HG03159 (cell line): ENCODE data around the gene TRERF1.
"Not testable (repeated sequence)": the region's sequence is repeated elsewhere in the genome, so short reads cannot be mapped to it uniquely, and the experiment has no call there.

ENCODE experiments used
- ATAC-seq: cut with Tn5 transposase; IDR thresholded peaks from one replicate; pipeline ENCODE4 v1.9.1; 2021; ENCODE audit warnings: mild to moderate bottlenecking, moderate library complexity; ENCODE audit not compliant: unreplicated experiment

The TRERF1 gene

DNA sequence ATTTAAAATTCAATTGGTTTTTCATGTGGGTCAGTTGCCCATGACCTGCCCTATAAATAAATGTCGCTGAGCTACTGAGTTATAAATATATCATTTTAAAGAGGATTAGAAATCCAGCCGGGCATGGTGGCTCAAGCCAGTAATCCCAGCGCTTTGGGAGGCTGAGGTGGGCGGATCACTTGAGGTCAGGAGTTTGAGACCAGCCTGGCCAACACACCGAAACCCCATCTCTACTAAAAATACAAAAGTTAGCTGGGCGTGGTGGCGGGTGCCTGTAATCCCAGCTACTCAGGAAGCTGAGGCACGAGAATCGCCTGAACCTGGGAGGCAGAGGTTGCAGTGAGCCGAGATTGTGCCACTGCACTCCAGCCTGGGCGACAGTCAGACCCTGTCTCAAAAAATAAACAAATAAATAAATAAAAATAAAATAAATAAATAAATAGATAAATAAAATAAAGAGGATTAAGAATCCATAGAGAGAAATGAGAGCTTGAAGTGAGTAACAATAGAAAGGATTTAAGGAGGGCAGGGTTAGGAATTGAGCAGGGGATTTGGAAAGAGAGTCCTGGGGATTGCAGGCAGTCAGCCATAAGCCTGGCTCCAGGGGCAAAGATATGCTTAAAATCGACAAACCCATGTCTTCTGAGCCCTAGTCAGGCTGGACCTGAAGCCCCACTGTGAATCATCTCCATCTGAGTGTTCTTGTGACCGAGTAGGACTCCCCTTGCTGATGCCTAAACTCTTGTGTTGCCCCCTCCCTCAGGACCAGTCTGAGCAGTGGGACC, 249.4 kb downstream of the TRERF1 start:
- not testable (repeated sequence) for ATAC-seq

GRCh38 chr6:42201382-42201781, 250.3 kb downstream of the TRERF1 start:
- no peak for ATAC-seq

DNA sequence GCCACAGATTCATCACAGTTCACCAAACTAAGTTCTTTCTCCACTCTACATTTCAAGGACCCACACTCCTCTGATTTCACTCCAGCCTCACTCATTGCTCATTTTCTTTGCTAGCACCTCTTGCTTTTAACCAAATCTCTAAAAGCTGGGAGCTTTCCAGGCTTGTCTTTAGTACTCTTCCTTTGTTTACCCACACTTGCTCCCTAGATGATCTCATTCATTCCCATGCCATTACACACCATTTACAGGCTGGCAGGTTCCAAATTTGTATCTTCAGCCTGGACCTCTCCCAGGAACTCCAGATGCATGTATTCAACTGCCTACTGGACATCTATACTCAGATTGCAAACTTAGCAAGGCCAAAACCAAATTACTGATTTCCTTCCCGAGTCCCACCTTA, 251.7 kb downstream of the TRERF1 start:
- ATAC-seq = no peak

DNA sequence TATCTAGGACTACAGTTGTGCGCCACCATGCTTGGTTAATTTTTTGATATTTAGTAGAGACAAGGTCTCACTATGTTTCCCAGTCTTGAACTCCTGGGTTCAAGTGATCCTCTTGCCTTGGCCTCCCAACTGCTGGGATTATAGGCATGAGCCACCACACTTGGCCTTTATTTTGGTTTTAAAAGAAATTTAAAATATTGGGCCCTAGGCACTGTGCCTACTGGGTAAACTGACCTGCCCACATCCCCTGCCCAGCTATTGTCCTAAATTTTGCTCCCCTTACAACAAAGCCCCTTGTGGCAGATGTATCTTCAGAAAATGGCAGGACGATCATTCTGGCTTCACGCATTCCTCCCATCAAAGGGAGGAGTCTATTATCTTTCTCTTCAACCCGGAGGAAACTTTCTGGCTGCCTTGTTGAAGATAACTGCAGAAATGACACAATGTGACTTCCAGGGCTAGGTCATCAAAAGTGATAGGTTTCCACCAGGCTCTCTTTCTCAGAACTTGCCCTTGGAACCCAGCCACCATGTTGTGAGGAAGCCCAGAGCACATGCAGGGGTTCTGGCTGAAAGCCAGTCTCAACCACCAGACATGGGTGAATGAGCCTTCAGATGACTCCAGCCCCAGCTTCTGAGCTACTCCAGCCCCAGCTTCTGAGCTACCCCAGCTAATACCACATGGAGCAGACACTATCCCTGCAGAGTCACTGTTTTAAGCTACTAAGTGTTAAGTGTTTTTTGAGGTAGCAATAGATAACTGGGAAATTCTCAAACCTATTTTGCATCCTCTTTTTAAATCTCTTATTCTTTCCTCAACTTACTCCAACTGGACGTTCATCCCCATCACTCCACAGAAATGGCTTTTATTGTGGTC, 252.4 kb downstream of the TRERF1 start:
- ATAC-seq = no peak

DNA sequence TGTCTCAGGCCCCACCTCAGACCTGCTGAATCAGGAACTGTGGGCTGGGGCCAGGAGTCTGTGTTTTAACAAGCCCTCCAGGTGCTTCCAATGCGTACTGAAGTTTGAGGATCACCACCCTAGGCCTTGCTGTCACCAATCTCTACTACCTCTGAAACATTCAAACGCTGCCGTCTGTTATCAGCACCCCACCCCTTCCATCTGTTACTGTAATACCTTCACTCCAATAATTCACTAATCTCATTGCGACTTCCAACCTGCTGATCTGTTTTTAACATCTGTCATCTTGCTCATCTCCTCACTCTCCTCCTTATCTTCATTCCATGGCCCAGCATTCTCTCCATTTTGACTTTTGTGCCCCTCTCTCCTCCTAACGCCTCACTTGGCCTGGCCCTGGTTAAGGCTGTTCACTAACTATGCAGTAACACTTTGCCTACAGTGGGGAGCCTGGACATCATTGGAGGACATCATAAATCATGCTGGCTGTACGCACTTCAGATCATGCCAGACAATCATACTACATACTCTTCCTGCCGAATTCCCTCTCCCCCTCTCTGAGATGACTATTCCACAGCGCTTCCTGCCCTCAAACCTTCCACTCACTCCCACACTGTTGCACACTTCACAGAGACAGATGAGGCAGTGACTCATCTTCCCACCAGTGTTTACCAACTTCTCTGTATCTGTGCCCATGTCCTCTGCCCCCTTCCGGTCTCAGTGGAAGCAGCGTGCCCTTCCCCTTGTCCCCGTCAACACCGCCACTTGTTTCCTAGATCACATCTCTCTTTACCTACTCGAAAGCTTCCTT, 254.0 kb downstream of the TRERF1 start:
- ATAC-seq = no peak

DNA sequence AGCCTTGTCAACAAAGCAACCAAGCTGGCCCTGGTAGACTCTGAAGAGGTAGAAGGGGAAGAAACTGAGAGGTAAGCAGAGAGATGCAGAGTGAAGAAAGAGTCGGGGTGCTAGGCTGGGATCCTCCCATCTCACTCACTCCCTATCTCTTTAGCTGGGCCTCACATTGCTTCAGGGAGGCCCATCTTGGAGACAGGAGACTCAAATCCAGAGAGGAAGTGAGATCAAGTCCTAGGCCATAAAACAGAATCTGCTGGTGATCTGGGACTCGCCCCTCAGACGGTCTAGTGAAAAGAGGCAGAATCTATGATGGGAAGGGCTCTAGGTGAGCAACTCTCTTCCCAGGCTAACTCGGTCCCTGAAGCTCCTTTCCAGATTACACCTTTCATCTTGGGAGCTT, 256.3 kb downstream of the TRERF1 start:
- no peak for ATAC-seq

GRCh38 chr6:42194056-42194455, 257.7 kb downstream of the TRERF1 start:
- no peak for ATAC-seq

- no peak for ATAC-seq
Observed at GRCh38 chr6:42193491-42193894, 258.2 kb downstream of the TRERF1 start.

- ATAC-seq = not testable (repeated sequence)
Observed at GRCh38 chr6:42192385-42192784, 259.3 kb downstream of the TRERF1 start.

- no peak for ATAC-seq
Observed at GRCh38 chr6:42190554-42191183, 261.1 kb downstream of the TRERF1 start.

GRCh38 chr6:42188406-42188805, 263.3 kb downstream of the TRERF1 start:
- no peak for ATAC-seq

- ATAC-seq = no peak
Observed at GRCh38 chr6:42185597-42185996, 266.1 kb downstream of the TRERF1 start.

DNA sequence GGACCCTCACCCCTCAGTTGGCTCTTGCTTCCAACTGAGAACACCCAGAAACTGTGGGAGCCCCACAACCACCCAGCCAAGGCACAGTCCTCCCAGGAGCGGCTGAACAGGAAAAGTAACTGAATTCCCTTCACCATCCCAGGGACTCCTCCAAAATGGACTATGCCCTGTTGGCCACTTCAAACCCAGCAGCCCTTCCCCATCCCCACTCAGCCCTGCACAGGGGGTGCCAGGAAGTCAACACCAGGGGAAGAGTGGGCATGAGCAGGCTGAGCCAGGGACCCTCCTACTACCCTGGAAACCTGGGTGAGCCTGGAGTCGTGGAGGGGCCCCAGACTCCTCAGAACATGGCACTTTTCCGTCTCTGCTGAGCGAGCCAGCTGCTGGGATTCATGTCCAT, 267.3 kb downstream of the TRERF1 start:
- no peak for ATAC-seq

DNA sequence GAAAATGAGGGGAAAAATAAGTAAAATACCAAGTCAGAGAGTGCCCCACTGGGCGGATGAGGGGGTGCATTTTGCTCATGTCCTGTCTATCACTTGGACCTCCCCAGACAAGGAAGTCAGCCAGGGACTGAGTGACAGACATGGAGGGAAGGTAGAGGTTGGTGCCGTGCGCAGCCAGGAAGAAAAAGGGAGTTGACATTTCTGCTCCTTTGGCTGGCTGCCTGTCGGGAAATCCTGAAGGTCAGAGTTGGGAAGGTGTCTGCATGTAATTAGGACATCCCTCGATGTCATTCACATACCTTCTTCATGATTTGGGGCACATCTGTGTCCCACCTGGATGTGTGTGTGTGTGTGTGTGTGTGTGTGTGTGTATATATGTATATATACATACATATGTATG, 269.6 kb downstream of the TRERF1 start:
- ATAC-seq = no peak

DNA sequence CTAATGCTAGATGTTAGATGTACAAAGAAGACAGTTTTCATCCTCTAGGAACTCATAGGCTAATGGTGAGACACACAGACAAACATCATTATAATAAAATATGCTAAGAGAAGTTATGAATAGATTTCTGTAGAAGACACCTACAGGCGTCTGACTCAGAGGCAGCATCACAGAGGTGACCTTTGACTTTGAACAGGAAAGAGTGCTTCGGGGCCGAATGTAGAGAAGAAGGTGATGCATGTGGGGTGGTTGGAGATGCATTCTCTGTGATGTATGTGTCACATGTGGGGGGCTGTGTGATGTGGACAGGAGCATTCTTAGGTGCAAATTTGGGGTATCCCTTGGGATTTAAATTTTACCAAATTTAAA, 271.8 kb downstream of the TRERF1 start:
- no peak for ATAC-seq

- no peak for ATAC-seq
Observed at GRCh38 chr6:42179261-42179944, 272.3 kb downstream of the TRERF1 start.

- ATAC-seq = no peak
Observed at GRCh38 chr6:42177514-42178364, 274.0 kb downstream of the TRERF1 start.

- no peak for ATAC-seq
Observed at GRCh38 chr6:42176981-42177380, 274.7 kb downstream of the TRERF1 start.

GRCh38 chr6:42175860-42176259, 275.9 kb downstream of the TRERF1 start:
- ATAC-seq = no peak
